NCI-H187 treated with DMSO at 0.1 percent for 48 hours (cell line): ENCODE results near the gene TKFC.
A peak's percentile ranks its signal among the peaks of the same experiment; 100 is the strongest.

Experiments
- DNase-seq: peaks from one replicate; lab custom pipeline; 2025; lab: John Stamatoyannopoulos, UW

The TKFC gene

GRCh38 chr11:61325649-61326414 lies 7.2 kb upstream of the TKFC start:
- DNase-seq = no peak

GRCh38 chr11:61327669-61328071 lies 5.4 kb upstream of the TKFC start:
- DNase-seq = no peak

- DNase-seq = no peak
These were observed 4.7 kb upstream of the TKFC start for GRCh38 chr11:61328351-61328750.

- no peak for DNase-seq
These were observed 3.2 kb upstream of the TKFC start for GRCh38 chr11:61329871-61330270.

GRCh38 chr11:61331651-61332050 lies 1.4 kb upstream of the TKFC start:
- DNase-seq = no peak

- DNase-seq = no peak
These were observed 689 bp upstream of the TKFC start for GRCh38 chr11:61332281-61332796.

GRCh38 chr11:61333550-61334433 lies 764 bp downstream of the TKFC start:
- no peak for DNase-seq

GRCh38 chr11:61334434-61335354 lies 1.7 kb downstream of the TKFC start:
- no peak for DNase-seq

- DNase-seq = no peak
These were observed 2.3 kb downstream of the TKFC start for GRCh38 chr11:61335355-61335710.

GRCh38 chr11:61336171-61336935 lies 3.3 kb downstream of the TKFC start:
- peak; percentile 8 for DNase-seq

GRCh38 chr11:61337706-61338470 lies 4.9 kb downstream of the TKFC start:
- DNase-seq = no peak

- DNase-seq = no peak
These were observed 5.9 kb downstream of the TKFC start for GRCh38 chr11:61338783-61339489.

GRCh38 chr11:61339490-61339878 lies 6.5 kb downstream of the TKFC start:
- DNase-seq = no peak

GRCh38 chr11:61340979-61341378 lies 8.0 kb downstream of the TKFC start:
- DNase-seq = no peak

- no peak for DNase-seq
These were observed 8.7 kb downstream of the TKFC start for GRCh38 chr11:61341706-61342105.

GRCh38 chr11:61342207-61342803 lies 9.3 kb downstream of the TKFC start:
- no peak for DNase-seq

- DNase-seq = no peak
These were observed 11.0 kb downstream of the TKFC start for GRCh38 chr11:61343792-61344745.

- no peak for DNase-seq
These were observed 12.2 kb downstream of the TKFC start for GRCh38 chr11:61345170-61345610.
